NCI-H526 (cell line): ENCODE results near the gene DCAF8.

ENCODE experiments used
- DNase-seq, 2 experiments: peaks; one replicate each; lab custom pipeline; 2025; lab: John Stamatoyannopoulos, UW

The DCAF8 gene

GRCh38 chr1:160171354-160171753 is 91.0 kb downstream of the DCAF8 start:
- no peak for DNase-seq

- no peak for DNase-seq
Measured at GRCh38 chr1:160169553-160170399, 92.6 kb downstream of the DCAF8 start.

DNA sequence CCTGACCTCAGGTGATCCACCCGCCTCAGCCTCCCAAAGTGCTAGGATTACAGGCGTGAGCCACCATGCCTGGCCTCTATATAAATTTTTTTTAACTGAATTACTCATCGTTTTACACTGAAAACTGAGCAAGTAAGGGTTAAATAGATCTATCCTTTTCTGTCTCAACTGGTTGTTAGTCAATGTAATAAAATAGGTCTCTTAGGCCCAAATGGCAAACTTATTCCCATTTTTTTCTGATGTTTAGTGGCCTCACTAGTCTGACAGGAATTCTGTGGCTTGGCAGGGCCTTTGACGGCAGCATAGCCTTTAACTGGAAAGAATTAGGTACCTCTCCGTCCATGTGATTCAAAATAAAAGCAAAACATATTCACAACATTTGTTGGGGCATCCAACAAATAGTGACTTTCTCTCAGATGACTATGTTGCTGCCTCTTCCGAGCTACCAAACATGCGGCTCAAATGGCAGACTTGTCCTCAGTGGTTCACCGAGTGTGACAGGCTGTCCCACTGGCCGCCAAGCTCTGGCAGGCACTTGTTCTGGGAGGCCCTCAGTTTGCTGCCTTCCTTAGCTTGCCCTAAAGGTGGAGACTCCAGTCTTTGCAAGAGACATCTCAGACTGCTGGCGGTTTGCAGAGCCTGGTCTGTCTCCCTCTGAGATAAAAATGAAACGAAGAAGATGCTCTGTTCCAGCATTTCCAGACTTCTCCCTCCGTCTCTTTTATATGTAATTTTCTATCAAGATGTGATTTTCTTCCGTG is 93.6 kb downstream of the DCAF8 start:
- DNase-seq, result no peak

GRCh38 chr1:160168016-160168415 is 94.3 kb downstream of the DCAF8 start:
- DNase-seq, result no peak

GRCh38 chr1:160167580-160167979 is 94.8 kb downstream of the DCAF8 start:
- DNase-seq, result no peak

- no peak for DNase-seq
Measured at GRCh38 chr1:160167056-160167455, 95.3 kb downstream of the DCAF8 start.

DNA sequence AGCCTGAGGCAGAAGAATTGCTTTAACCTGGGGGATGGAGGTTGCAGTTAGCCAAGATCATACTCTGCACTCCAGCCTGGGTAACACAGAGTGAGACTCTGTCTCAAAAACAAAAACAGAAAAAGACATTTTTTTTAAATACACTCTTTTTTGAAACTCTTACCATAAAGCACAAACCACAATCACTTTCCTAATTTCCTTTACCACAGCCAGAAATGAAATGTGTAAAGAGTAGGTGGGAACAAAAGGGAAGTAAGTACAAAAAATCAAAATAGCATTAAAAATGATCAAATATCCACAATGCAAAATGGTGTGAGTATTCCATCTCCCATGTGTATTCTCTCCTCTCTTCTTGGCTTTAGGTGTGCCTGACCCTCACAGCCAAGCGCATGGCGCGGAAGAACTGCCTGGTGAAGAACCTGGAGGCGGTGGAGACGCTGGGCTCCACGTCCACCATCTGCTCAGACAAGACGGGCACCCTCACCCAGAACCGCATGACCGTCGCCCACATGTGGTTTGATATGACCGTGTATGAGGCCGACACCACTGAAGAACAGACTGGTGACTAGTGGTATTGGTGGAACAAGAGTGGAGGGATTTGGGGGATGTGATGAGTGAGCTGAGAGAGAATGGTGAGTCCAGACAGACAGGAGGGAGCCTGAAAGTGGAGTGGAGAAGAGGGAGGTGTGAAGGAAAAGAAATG is 96.0 kb downstream of the DCAF8 start:
- no peak for DNase-seq
